C1 segment of cervical spinal cord (tissue), 14 donors: Measurements from ENCODE around the gene DOK4.
"Not testable (repeated sequence)": the region's sequence is repeated elsewhere in the genome, so short reads cannot be mapped to it uniquely, and the experiment has no call there.

Experiments used
- DNase-seq, 14 donors: peaks; one replicate each; lab custom pipeline; 2025; lab: John Stamatoyannopoulos, UW

The DOK4 gene

GRCh38 chr16:57502048-57502775, 15.9 kb upstream of the DOK4 start:
- no peak for DNase-seq

GRCh38 chr16:57501492-57501891, 15.2 kb upstream of the DOK4 start:
- DNase-seq = no peak

- DNase-seq = no peak
These were observed 14.4 kb upstream of the DOK4 start for GRCh38 chr16:57500578-57501111.

GRCh38 chr16:57499941-57500340, 13.6 kb upstream of the DOK4 start:
- DNase-seq = not testable (repeated sequence)

GRCh38 chr16:57498031-57498430, 11.7 kb upstream of the DOK4 start:
- DNase-seq = no peak

- no peak for DNase-seq
These were observed 10.8 kb upstream of the DOK4 start for GRCh38 chr16:57497121-57497520.

- DNase-seq = no peak
These were observed 7.5 kb upstream of the DOK4 start for GRCh38 chr16:57493767-57494166.

GRCh38 chr16:57489229-57489628, 2.9 kb upstream of the DOK4 start:
- no peak for DNase-seq

GRCh38 chr16:57486858-57487834, 853 bp upstream of the DOK4 start:
- DNase-seq = no peak

GRCh38 chr16:57485091-57485915, 990 bp downstream of the DOK4 start:
- DNase-seq = peak in 1 of 14 donors; percentile 45

GRCh38 chr16:57484515-57485005, 1.7 kb downstream of the DOK4 start:
- no peak for DNase-seq

GRCh38 chr16:57483725-57484514, 2.4 kb downstream of the DOK4 start:
- peak in 2 of 14 donors; percentile 37 to 84 for DNase-seq

- no peak for DNase-seq
These were observed 3.3 kb downstream of the DOK4 start for GRCh38 chr16:57482845-57483545.

- no peak for DNase-seq
These were observed 4.9 kb downstream of the DOK4 start for GRCh38 chr16:57481421-57481820.

- DNase-seq = peak in 1 of 14 donors; percentile 71
These were observed 5.5 kb downstream of the DOK4 start for GRCh38 chr16:57480754-57481230.

- no peak for DNase-seq
These were observed 6.1 kb downstream of the DOK4 start for GRCh38 chr16:57479976-57480753.

- peak in 1 of 14 donors; percentile 60 for DNase-seq
These were observed 6.9 kb downstream of the DOK4 start for GRCh38 chr16:57479205-57479975.
